Cardiac muscle cell (in vitro differentiated cells and primary cell): Measurements from ENCODE around the gene HSPB6. TPM values are rescaled to one million over a fixed set of nuclear protein-coding genes. Genes with fewer than 3 reads are reported as not detected.

Source experiments
- DNase-seq, 2 donors: peaks; one replicate each; pipeline versions ENCODE4 v3.0.0 to v3.0.0-alpha.2; 2010 to 2017; ENCODE audit warnings: low read depth in 1 of 2, low spot score in 1 of 2
- H3K27ac ChIP-seq: fragments of 200-600 bp; sonication (generic); 2 replicates; pipeline ENCODE4 v1.5.1; 2016
- H3K27me3 ChIP-seq: fragments of 200-600 bp; sonication (generic); 2 replicates; pipeline ENCODE4 v1.6.0; 2016; ENCODE audit warnings: control low read depth
- H3K36me3 ChIP-seq: fragments of 200-600 bp; sonication (generic); 2 replicates; pipeline ENCODE4 v1.5.1; 2016; ENCODE audit warnings: control low read depth
- H3K4me1 ChIP-seq: fragments of 200-600 bp; sonication (generic); 2 replicates; pipeline ENCODE4 v1.8.1; 2017; ENCODE audit warnings: low read depth, mild to moderate bottlenecking, mixed run types
- H3K4me3 ChIP-seq: fragments of 200-600 bp; sonication (generic); 2 replicates; pipeline ENCODE4 v1.5.1; 2016; ENCODE audit warnings: mild to moderate bottlenecking
- H3K9me3 ChIP-seq: fragments of 200-600 bp; sonication (generic); 2 replicates; pipeline ENCODE4 v1.5.1; 2017; ENCODE audit warnings: low read depth, mild to moderate bottlenecking, control low read depth
- CTCF ChIP-seq: IDR thresholded peaks from 2 replicates; pipeline ENCODE4 v1.5.1; 2012; ENCODE audit warnings: low read depth, mild to moderate bottlenecking, low read length
- polyA plus RNA-seq: library from polyadenylated mRNA; unstranded; fragments of >200 nt; fragmentation: Nextera tagmentation; extraction: Ambion mirVana; gene quantifications from 2 replicates; pipeline ENCODE4 v1.2.1, GENCODE V29; 2016
- total RNA-seq: library from RNA; depleted of rRNA; stranded (reverse); fragments of >200 nt; gene quantifications from 2 replicates; pipeline ENCODE4 v1.2.3, GENCODE V29; 2016

Gene HSPB6
- total and polyA plus RNA-seq, 2 experiments from 2014 or later, result 0.51 to 2.6 TPM

GRCh38 chr19:35783469-35784434 lies 26.9 kb upstream of the HSPB6 start:
- DNase-seq, result no peak
- H3K27me3 ChIP-seq, result no peaks in the 10 kb centered on the region
- H3K9me3 ChIP-seq, result no peaks in the 10 kb centered on the region
- TF ChIP-seq CTCF, result no peak
- no peaks in the 10 kb centered on the region for H3K36me3 ChIP-seq
- no peak overlapping the region for H3K4me3 ChIP-seq
- H3K4me1 ChIP-seq, result no peaks in the 10 kb centered on the region
- no peak overlapping the region for H3K27ac ChIP-seq

GRCh38 chr19:35782589-35782988 lies 25.8 kb upstream of the HSPB6 start:
- Histone ChIP-seq H3K4me1 (no peaks in the 10 kb centered on the region), H3K9me3 (no peaks in the 10 kb centered on the region), H3K4me3 (no peak overlapping the region), H3K36me3 (no peaks in the 10 kb centered on the region), H3K27me3 (no peaks in the 10 kb centered on the region), H3K27ac (no peak overlapping the region)
- DNase-seq, result no peak
- no peak for TF ChIP-seq CTCF

GRCh38 chr19:35781650-35782049 lies 24.8 kb upstream of the HSPB6 start:
- H3K36me3 ChIP-seq, result no peaks in the 10 kb centered on the region
- H3K4me1 ChIP-seq, result no peaks in the 10 kb centered on the region
- H3K9me3 ChIP-seq, result no peaks in the 10 kb centered on the region
- H3K4me3 ChIP-seq, result no peak overlapping the region
- no peak for TF ChIP-seq CTCF
- no peak for DNase-seq
- H3K27ac ChIP-seq, result no peak overlapping the region
- no peaks in the 10 kb centered on the region for H3K27me3 ChIP-seq

- no peak overlapping the region for H3K4me3 ChIP-seq
- H3K27me3 ChIP-seq, result no peaks in the 10 kb centered on the region
- no peaks in the 10 kb centered on the region for H3K9me3 ChIP-seq
- H3K36me3 ChIP-seq, result no peaks in the 10 kb centered on the region
- H3K4me1 ChIP-seq, result no peaks in the 10 kb centered on the region
- no peak overlapping the region for H3K27ac ChIP-seq
- DNase-seq, result no peak
- no peak for TF ChIP-seq CTCF
Measured at GRCh38 chr19:35780717-35781116, 23.9 kb upstream of the HSPB6 start.

GRCh38 chr19:35780058-35780457 lies 23.2 kb upstream of the HSPB6 start:
- no peak overlapping the region for H3K27ac ChIP-seq
- DNase-seq, result no peak
- H3K27me3 ChIP-seq, result no peaks in the 10 kb centered on the region
- H3K9me3 ChIP-seq, result no peaks in the 10 kb centered on the region
- H3K4me3 ChIP-seq, result no peak overlapping the region
- H3K36me3 ChIP-seq, result no peaks in the 10 kb centered on the region
- TF ChIP-seq CTCF, result no peak
- no peaks in the 10 kb centered on the region for H3K4me1 ChIP-seq
